K562 (cell line): ENCODE measurements around the gene FBN1. TPM values are rescaled to one million over a fixed set of nuclear protein-coding genes. Genes with fewer than 3 reads are reported as not detected.

ENCODE experiments used
- ATAC-seq: fragments of 200-7000 bp; cut with Tn5 transposase; 3 replicates; pipeline ENCODE4 v1.9.1; 2020; ENCODE audit warnings: moderate library complexity
- BruUV-seq: library from RNA; stranded (reverse); fragments of 400-500 nt; replicated peaks from 2 replicates; lab custom pipeline; 2021; lab: Mats Ljungman, UMichigan
- CTCF ChIA-PET: fragments of 300-600 bp; formaldehyde crosslinking; extraction: SDS; loops from one replicate; lab custom pipeline; 2021; ENCODE audit warnings: low intra/inter-chr PET ratio; lab: Yijun Ruan, JAX
- POLR2A ChIA-PET: fragments of 300-600, 350-650 bp; sonication (Branson Sonifier 250); formaldehyde crosslinking; extraction: SDS; loops from one replicate; lab custom pipeline; 2021; ENCODE audit warnings: antibody characterized with exemption, inconsistent platforms; lab: Yijun Ruan, JAX
- DNase-seq, 4 experiments: peaks; one replicate each; pipeline versions ENCODE4 v3.0.0 to v3.0.0-alpha.2; 2011 to 2018; ENCODE audit warnings: low spot score in 3 of 4, mixed read lengths in 3 of 4; ENCODE audit errors: extremely low read depth in 1 of 4
- FAIRE-seq: peaks from 2 replicates; lab custom pipeline; 2011; peaks lifted over from hg19 to GRCh38; lab: Jason Lieb, UNC
- H2AFZ ChIP-seq: 2 replicates; pipeline ENCODE4 v1.6.0; 2011; ENCODE audit warnings: low read depth, low read length, control low read depth, inconsistent platforms
- H3K27ac ChIP-seq: fragments of 200-600 bp; 3 replicates; pipeline ENCODE4 v1.8.0; 2011; ENCODE audit warnings: low read depth, mild to moderate bottlenecking, control low read depth, inconsistent platforms, low read length, moderate library complexity, mixed read lengths; ENCODE audit errors: extremely low read depth
- H3K27me3 ChIP-seq, 2 experiments: fragments of 300-600 bp in 1 of 2; 2 replicates in 1 of 2; 3 replicates in 1 of 2; pipeline versions ENCODE4 v1.6.0 to v1.8.0; 2011; ENCODE audit warnings: inconsistent platforms in 2 of 2, low read length in 2 of 2, mild to moderate bottlenecking in 1 of 2, mixed read lengths in 1 of 2, moderate library complexity in 1 of 2; ENCODE audit not compliant: control insufficient read depth in 2 of 2, insufficient read depth in 2 of 2
- H3K36me3 ChIP-seq: fragments of 300-600 bp; 3 replicates; pipeline ENCODE4 v1.8.0; 2011; ENCODE audit warnings: mild to moderate bottlenecking, low read length, inconsistent platforms; ENCODE audit not compliant: control insufficient read depth, insufficient read depth
- H3K4me1 ChIP-seq, 2 experiments: fragments of 200-600 bp in 1 of 2; replicated peaks in 1 of 2; 2 replicates in 1 of 2; 3 replicates in 1 of 2; pipeline versions ENCODE4 v1.5.1 to v1.8.0; 2011; ENCODE audit warnings: inconsistent platforms in 2 of 2, low read length in 2 of 2, mild to moderate bottlenecking in 1 of 2, mixed read lengths in 1 of 2, moderate library complexity in 1 of 2; ENCODE audit not compliant: control insufficient read depth in 2 of 2, insufficient read depth in 2 of 2
- H3K4me2 ChIP-seq: 2 replicates; pipeline ENCODE4 v1.6.1; 2011; ENCODE audit warnings: low read length, control low read depth, inconsistent platforms, mixed read lengths; ENCODE audit not compliant: insufficient read depth
- H3K4me3 ChIP-seq: fragments of 200-600 bp; sonication (generic), shearing (Covaris generic); 2 replicates; pipeline ENCODE4 v1.5.1; 2016; ENCODE audit warnings: control low read depth, inconsistent platforms
- H3K79me2 ChIP-seq: fragments of 200-600 bp; 3 replicates; pipeline ENCODE4 v1.8.0; 2011; ENCODE audit warnings: low read length, inconsistent platforms; ENCODE audit not compliant: control insufficient read depth, insufficient read depth
- H3K9ac ChIP-seq, 2 experiments: 2 replicates each; pipeline versions ENCODE4 v1.6.0 to v1.6.1; 2011; ENCODE audit warnings: low read depth in 2 of 2, low read length in 2 of 2, control low read depth in 1 of 2, inconsistent platforms in 1 of 2, mild to moderate bottlenecking in 1 of 2, mixed read lengths in 1 of 2; ENCODE audit not compliant: insufficient read depth in 1 of 2
- H3K9me1 ChIP-seq: one replicate; pipeline ENCODE4 v1.6.0; 2011; ENCODE audit warnings: inconsistent platforms, mild to moderate bottlenecking, low read length, moderate library complexity; ENCODE audit not compliant: control insufficient read depth, insufficient read depth
- H3K9me3 ChIP-seq: replicated peaks from 2 replicates; pipeline ENCODE4 v1.5.1; 2011; ENCODE audit warnings: low read depth, low read length, inconsistent platforms; ENCODE audit not compliant: control insufficient read depth, insufficient read depth
- H4K20me1 ChIP-seq: replicated peaks from 2 replicates; pipeline ENCODE4 v1.6.1; 2011; ENCODE audit warnings: low read length, inconsistent platforms, mixed read lengths; ENCODE audit not compliant: control insufficient read depth, insufficient read depth
- COPS2 ChIP-seq: fragments of 450-650 bp; conservative IDR thresholded peaks from 2 replicates; pipeline ENCODE4 v1.6.1; 2016; ENCODE audit warnings: mild to moderate bottlenecking, moderate library complexity
- ELK3 ChIP-seq: fragments of 450-650 bp; formaldehyde crosslinking; IDR thresholded peaks from 2 replicates; pipeline ENCODE4 v1.4.0; 2020; ENCODE audit warnings: mild to moderate bottlenecking
- HCFC1 ChIP-seq: IDR thresholded peaks from 2 replicates; pipeline ENCODE4 v1.6.1; 2012; ENCODE audit warnings: low read depth, low read length, improper control_type of control experiment
- HDAC2 ChIP-seq: fragments of 450-650 bp; IDR thresholded peaks from 2 replicates; pipeline ENCODE4 v1.6.1; 2016; ENCODE audit warnings: mild to moderate bottlenecking
- HDAC3 ChIP-seq: fragments of 450-650 bp; IDR thresholded peaks from 2 replicates; pipeline ENCODE4 v1.6.1; 2018; ENCODE audit warnings: borderline replicate concordance, mild to moderate bottlenecking, moderate library complexity; ENCODE audit not compliant: partially characterized antibody
- LCOR ChIP-seq: sonication (generic); formaldehyde crosslinking; IDR thresholded peaks from 2 replicates; pipeline ENCODE4 v1.8.0; 2022; ENCODE audit warnings: mild to moderate bottlenecking, missing genetic modification reagents
- MAX ChIP-seq: sonication (generic); formaldehyde crosslinking; IDR thresholded peaks from 2 replicates; pipeline ENCODE4 v1.9.0; 2022; ENCODE audit warnings: mild to moderate bottlenecking, missing genetic modification reagents
- MEIS2 ChIP-seq: fragments of 450-650 bp; IDR thresholded peaks from 2 replicates; pipeline ENCODE4 v1.6.1; 2014; ENCODE audit warnings: mild to moderate bottlenecking; ENCODE audit not compliant: partially characterized antibody
- MYC ChIP-seq, 2 experiments: fragments of 250-450 bp in 1 of 2; sonication (Bioruptor Pico) in 1 of 2; IDR thresholded peaks; 2 replicates each; pipeline versions ENCODE4 v1.5.1 to v1.6.1; 2012 to 2021; ENCODE audit warnings: low read depth in 2 of 2, borderline replicate concordance in 1 of 2, improper control_type of control experiment in 1 of 2, low read length in 1 of 2, mild to moderate bottlenecking in 1 of 2, moderate library complexity in 1 of 2
- NFATC3 ChIP-seq: fragments of 450-650 bp; IDR thresholded peaks from 2 replicates; pipeline ENCODE4 v1.6.1; 2017; ENCODE audit warnings: mild to moderate bottlenecking
- PURB ChIP-seq: sonication (generic); formaldehyde crosslinking; IDR thresholded peaks from 2 replicates; pipeline ENCODE4 v1.9.0; 2021; ENCODE audit warnings: low read depth, mild to moderate bottlenecking, missing genetic modification reagents
- RFX5 ChIP-seq: IDR thresholded peaks from 2 replicates; pipeline ENCODE4 v1.6.1; 2011; ENCODE audit warnings: low read depth, mild to moderate bottlenecking, improper control_type of control experiment, low read length
- WGBS: fragments of 100-300 bp; shearing (Covaris generic); methylation state at CpG from one replicate; pipeline ENCODE4 v1.1.6; 2016; ENCODE audit warnings: low coverage, mixed read lengths; ENCODE audit not compliant: insufficient coverage; ENCODE audit errors: missing lambda C conversion rate; 5-methylcytosine and 5-hydroxymethylcytosine counted together
- in situ Hi-C: fragments of 300-500 bp; cut with MboI; formaldehyde crosslinking; loops from 4 replicates; pipeline ENCODE4 v1.15.0; 2018; ENCODE audit warnings: inconsistent platforms, mixed read lengths
- intact Hi-C: fragments of 100-400 bp; cut with micrococcal nuclease; formaldehyde crosslinking; loops from 2 replicates; pipeline ENCODE4 v1.14.2; 2022
- polyA plus RNA-seq, 8 experiments: library from polyadenylated mRNA; depleted of rRNA in 4 of 8; stranded (reverse) in 5 of 8; unstranded in 3 of 8; fragments of >200 nt; fragmentation: Nextera tagmentation in 2 of 8; fragmentation: Illumina TruSeq in 1 of 8; extraction: Ambion mirVana in 2 of 8; extraction: Trizol in 1 of 8; gene quantifications; 2 replicates each; pipeline versions ENCODE4 v1.2.1 to v1.2.3, GENCODE V29; 2011 to 2014; ENCODE audit warnings: inconsistent platforms in 1 of 8, missing spikeins in 1 of 8
- total RNA-seq, 7 experiments: library from RNA; depleted of rRNA in 6 of 7; stranded (reverse); fragments of >200 nt in 6 of 7; fragmentation: Illumina TruSeq in 2 of 7; extraction: Trizol in 2 of 7; gene quantifications; 2 replicates each; pipeline versions ENCODE4 v1.2.1 to v1.2.3, GENCODE V29; 2011 to 2021; ENCODE audit warnings: low replicate concordance in 1 of 7
- TF ChIP-seq, protein P1 (sequence below): sonication (generic); formaldehyde crosslinking; IDR thresholded peaks from 2 replicates; pipeline ENCODE4 v1.8.0; 2023; ENCODE audit warnings: mild to moderate bottlenecking, missing genetic modification reagents

FBN1 gene
- total and polyA plus RNA-seq, 9 of the 15 experiments (the other 6 are each of a cell fraction or from before 2014, with no cell fraction given): 0.15 to 1.2 (median 0.60) TPM

DNA sequence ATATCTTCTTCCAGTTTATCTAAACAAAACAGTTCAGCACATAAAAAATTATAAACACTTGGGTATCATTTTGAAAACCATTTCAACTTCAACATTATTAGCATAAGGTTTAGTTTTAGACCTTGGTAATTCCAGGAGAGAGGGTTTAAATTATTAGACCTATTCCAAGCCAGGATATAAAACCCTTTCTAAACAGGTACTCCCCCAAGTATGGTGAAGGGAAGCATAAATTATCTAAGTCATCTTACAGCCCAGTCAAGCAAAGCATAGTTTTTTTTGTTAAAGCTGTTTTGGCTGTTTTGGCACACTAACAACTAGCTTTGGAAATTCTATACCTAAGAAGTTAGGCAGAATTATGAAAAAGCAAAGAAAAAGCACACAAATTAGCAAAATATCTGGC lies 87.3 kb downstream of the FBN1 start:
- POLR2A ChIA-PET: interaction anchor here (1.4 to 1.5 kb wide), 2 partner anchors 8 to 13 kb away, joined by 3 to 4 read pairs; no protein-coding TSS in a partner anchor
- DNase-seq (no peak), FAIRE-seq (no peak)
- no peak overlapping the region for H3K9ac ChIP-seq
- TF ChIP-seq HDAC2 (no peak), MEIS2 (peak; percentile 17)
- TF ChIP-seq, all 486 proteins: peak for 1
- intact Hi-C loops (no loop called here), in situ Hi-C loops (no loop called here)
- CTCF ChIA-PET: no interaction called here
- no peak for ATAC-seq
- H3K9me1 ChIP-seq: no peaks in the 10 kb centered on the region
- no TSS peak for BruUV-seq
- H2AFZ ChIP-seq: no peak overlapping the region
- H3K9me3 ChIP-seq: no peaks in the 10 kb centered on the region
- H3K4me1 ChIP-seq: peaks cover 0 to 10% of the 10 kb centered on the region in 2 experiments; a peak in 2 of 5 replicates
- H3K36me3 ChIP-seq: no peaks in the 10 kb centered on the region
- H3K4me3 ChIP-seq: no peak overlapping the region
- H3K27me3 ChIP-seq: peaks cover 0 to 4% of the 10 kb centered on the region in 2 experiments; a peak in 1 of 5 replicates
- H3K79me2 ChIP-seq: no peaks in the 10 kb centered on the region
- H3K27ac ChIP-seq: no peak overlapping the region
- 0 out of 2 replicates have a peak, but pooled peaks cover 4% of the 10 kb centered on the region for H4K20me1 ChIP-seq
- no peak overlapping the region for H3K4me2 ChIP-seq

DNA sequence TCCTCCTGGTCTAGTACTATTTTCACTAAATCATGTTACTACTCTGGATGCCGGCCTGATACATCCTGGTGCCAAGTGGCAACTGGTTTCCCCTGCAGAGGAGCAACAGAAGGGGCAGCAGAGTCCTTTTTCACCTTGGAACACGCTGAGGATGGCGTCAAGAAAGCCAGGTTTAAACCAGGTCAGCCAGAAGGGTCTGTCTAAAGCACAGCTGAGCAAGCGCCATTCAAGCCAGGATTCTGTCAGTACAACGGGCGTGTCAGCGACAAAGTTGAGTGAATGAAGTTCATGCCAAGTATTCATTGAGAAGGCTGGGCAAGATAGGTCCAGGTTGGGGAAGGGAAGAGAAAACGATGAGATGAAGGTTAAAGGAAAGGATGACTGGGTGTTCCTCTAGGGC lies 88.2 kb downstream of the FBN1 start:
- H3K27ac ChIP-seq: no peak overlapping the region
- 0 out of 2 replicates have a peak, but pooled peaks cover 4% of the 10 kb centered on the region for H4K20me1 ChIP-seq
- H3K9ac ChIP-seq: no peak overlapping the region
- no peak overlapping the region for H3K4me3 ChIP-seq
- H3K27me3 ChIP-seq: peaks cover 0 to 6% of the 10 kb centered on the region in 2 experiments; a peak in 1 of 5 replicates
- no peak overlapping the region for H2AFZ ChIP-seq
- H3K4me1 ChIP-seq: peaks cover 0 to 10% of the 10 kb centered on the region in 2 experiments; a peak in 2 of 5 replicates
- CTCF ChIA-PET: no interaction called here
- ATAC-seq (no peak), FAIRE-seq (no peak), DNase-seq (no peak)
- 60% methylated on average over 8 of the region's 8 CpGs for WGBS
- no peaks in the 10 kb centered on the region for H3K9me3 ChIP-seq
- POLR2A ChIA-PET: no interaction called here
- no TSS peak for BruUV-seq
- no peaks in the 10 kb centered on the region for H3K36me3 ChIP-seq
- H3K4me2 ChIP-seq: no peak overlapping the region
- intact Hi-C loops: no loop called here
- H3K79me2 ChIP-seq: no peaks in the 10 kb centered on the region
- no peaks in the 10 kb centered on the region for H3K9me1 ChIP-seq
- in situ Hi-C loops: no loop called here
- TF ChIP-seq ELK3 (CRISPR knock-in tag) (no peak), HDAC3 (no peak), RFX5 (no peak), MYC (IDR thresholded peaks at IDR 0.05; ENCODE audit: low read depth, low read length) (no peak), MYC (CRISPR knock-in tag; IDR thresholded peaks at IDR 0.05; ENCODE audit: borderline replicate concordance, low read depth) (no peak), COPS2 (no peak), MAX (CRISPR knock-in tag) (no peak), LCOR (CRISPR knock-in tag) (no peak), PURB (CRISPR knock-in tag) (no peak), NFATC3 (no peak), HCFC1 (no peak)
- TF ChIP-seq, protein P1, sequence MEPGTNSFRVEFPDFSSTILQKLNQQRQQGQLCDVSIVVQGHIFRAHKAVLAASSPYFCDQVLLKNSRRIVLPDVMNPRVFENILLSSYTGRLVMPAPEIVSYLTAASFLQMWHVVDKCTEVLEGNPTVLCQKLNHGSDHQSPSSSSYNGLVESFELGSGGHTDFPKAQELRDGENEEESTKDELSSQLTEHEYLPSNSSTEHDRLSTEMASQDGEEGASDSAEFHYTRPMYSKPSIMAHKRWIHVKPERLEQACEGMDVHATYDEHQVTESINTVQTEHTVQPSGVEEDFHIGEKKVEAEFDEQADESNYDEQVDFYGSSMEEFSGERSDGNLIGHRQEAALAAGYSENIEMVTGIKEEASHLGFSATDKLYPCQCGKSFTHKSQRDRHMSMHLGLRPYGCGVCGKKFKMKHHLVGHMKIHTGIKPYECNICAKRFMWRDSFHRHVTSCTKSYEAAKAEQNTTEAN (CRISPR knock-in tag): no peak
